ENCODE results near the gene CYP4F22.

DNA sequence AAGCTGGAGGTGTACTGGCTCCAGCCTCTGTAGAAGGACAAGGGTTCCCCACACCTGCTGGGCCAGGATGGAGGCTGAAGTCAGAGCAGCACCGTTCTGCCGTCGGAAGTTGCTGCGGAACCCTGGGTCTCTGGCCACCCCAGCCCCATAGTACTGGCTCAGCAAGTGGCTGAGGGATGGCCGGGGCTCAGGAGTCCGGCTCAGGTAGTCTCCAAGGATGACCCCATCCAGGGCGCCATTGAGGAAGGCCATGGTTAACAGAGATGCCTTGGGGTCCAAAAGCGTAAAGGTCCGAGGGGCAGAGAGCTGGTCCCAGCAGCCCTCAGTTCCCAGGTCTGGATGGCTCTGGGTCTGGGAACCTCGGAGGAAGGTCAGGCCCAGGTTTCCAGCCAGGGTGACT lies 32.7 kb upstream of the CYP4F22 start:
- TF ChIP-seq, protein P1, sequence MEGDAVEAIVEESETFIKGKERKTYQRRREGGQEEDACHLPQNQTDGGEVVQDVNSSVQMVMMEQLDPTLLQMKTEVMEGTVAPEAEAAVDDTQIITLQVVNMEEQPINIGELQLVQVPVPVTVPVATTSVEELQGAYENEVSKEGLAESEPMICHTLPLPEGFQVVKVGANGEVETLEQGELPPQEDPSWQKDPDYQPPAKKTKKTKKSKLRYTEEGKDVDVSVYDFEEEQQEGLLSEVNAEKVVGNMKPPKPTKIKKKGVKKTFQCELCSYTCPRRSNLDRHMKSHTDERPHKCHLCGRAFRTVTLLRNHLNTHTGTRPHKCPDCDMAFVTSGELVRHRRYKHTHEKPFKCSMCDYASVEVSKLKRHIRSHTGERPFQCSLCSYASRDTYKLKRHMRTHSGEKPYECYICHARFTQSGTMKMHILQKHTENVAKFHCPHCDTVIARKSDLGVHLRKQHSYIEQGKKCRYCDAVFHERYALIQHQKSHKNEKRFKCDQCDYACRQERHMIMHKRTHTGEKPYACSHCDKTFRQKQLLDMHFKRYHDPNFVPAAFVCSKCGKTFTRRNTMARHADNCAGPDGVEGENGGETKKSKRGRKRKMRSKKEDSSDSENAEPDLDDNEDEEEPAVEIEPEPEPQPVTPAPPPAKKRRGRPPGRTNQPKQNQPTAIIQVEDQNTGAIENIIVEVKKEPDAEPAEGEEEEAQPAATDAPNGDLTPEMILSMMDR (IDR thresholded peaks at IDR 0.05 in 2 of 3, conservative IDR thresholded peaks at IDR 0.05 in 1 of 3; ENCODE audit: borderline replicate concordance in 1 of 3, insufficient read depth in 1 of 3, low read depth in 2 of 3, low read length in 2 of 3) = no peak
- TF ChIP-seq POLR2A (IDR thresholded peaks at IDR 0.05; ENCODE audit: borderline replicate concordance, extremely low read depth, insufficient read depth, insufficient read length) (no peak), SP1 (IDR thresholded peaks at IDR 0.05; ENCODE audit: low read depth) (no peak), ELF1 (IDR thresholded peaks at IDR 0.05; ENCODE audit: borderline replicate concordance, low read depth) (no peak), EZH2phosphoT487 (IDR thresholded peaks at IDR 0.05; ENCODE audit: borderline replicate concordance) (no peak), CBX3 (IDR thresholded peaks at IDR 0.05; ENCODE audit: low read depth) (no peak), RAD21 (IDR thresholded peaks at IDR 0.05; ENCODE audit: low read depth) (no peak), ZFX (IDR thresholded peaks at IDR 0.05) (no peak), ATF3 (IDR thresholded peaks at IDR 0.05) (no peak)
- TF ChIP-seq, protein P2, sequence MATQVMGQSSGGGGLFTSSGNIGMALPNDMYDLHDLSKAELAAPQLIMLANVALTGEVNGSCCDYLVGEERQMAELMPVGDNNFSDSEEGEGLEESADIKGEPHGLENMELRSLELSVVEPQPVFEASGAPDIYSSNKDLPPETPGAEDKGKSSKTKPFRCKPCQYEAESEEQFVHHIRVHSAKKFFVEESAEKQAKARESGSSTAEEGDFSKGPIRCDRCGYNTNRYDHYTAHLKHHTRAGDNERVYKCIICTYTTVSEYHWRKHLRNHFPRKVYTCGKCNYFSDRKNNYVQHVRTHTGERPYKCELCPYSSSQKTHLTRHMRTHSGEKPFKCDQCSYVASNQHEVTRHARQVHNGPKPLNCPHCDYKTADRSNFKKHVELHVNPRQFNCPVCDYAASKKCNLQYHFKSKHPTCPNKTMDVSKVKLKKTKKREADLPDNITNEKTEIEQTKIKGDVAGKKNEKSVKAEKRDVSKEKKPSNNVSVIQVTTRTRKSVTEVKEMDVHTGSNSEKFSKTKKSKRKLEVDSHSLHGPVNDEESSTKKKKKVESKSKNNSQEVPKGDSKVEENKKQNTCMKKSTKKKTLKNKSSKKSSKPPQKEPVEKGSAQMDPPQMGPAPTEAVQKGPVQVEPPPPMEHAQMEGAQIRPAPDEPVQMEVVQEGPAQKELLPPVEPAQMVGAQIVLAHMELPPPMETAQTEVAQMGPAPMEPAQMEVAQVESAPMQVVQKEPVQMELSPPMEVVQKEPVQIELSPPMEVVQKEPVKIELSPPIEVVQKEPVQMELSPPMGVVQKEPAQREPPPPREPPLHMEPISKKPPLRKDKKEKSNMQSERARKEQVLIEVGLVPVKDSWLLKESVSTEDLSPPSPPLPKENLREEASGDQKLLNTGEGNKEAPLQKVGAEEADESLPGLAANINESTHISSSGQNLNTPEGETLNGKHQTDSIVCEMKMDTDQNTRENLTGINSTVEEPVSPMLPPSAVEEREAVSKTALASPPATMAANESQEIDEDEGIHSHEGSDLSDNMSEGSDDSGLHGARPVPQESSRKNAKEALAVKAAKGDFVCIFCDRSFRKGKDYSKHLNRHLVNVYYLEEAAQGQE (IDR thresholded peaks at IDR 0.05; ENCODE audit: low read depth) = no peak

All from HCT116 (cell line).